ENCODE measurements around the gene GNAO1. TPM values are rescaled to one million over a fixed set of nuclear protein-coding genes. Genes with fewer than 3 reads are reported as not detected.

GNAO1 gene
- total and polyA plus RNA-seq, 2 experiments from 2014 or later: under 0.01 to 0.18 TPM

- no peaks in the 10 kb centered on the region for H3K27me3 ChIP-seq (replicated peaks; ENCODE audit: insufficient read depth)
- no peaks in the 10 kb centered on the region for H3K36me3 ChIP-seq (ENCODE audit: low read depth)
- peaks cover 12% of the 10 kb centered on the region; the same call in 1 of the 2 replicates for H3K4me1 ChIP-seq (ENCODE audit: insufficient read depth)
- H3K9ac ChIP-seq: no peak overlapping the region
- H3F3A ChIP-seq (ENCODE audit: insufficient read depth): no peaks in the 10 kb centered on the region
- no peaks in the 10 kb centered on the region for H3K9me3 ChIP-seq (ENCODE audit: low read depth)
- 81 to 84% methylated on average over 8 of the region's 8 CpGs for WGBS, 2 experiments (ENCODE audit: low coverage in 1 of 2, low lambda C conversion rate in 2 of 2, missing lambda C conversion rate in 2 of 2)
- DNase-seq: no peak
- no peak for TF ChIP-seq EZH2phosphoT487 (IDR thresholded peaks at IDR 0.05; ENCODE audit: insufficient read depth, low read depth)
- no peak for TF ChIP-seq EZH2 (IDR thresholded peaks at IDR 0.05; ENCODE audit: insufficient read depth, poor library complexity, severe bottlenecking)
- H3K79me2 ChIP-seq (ENCODE audit: insufficient read depth): no peaks in the 10 kb centered on the region
- no peak overlapping the region for H3K27ac ChIP-seq
- no peak overlapping the region for H3K4me3 ChIP-seq
- no peaks in the 10 kb centered on the region for H3K9me2 ChIP-seq (ENCODE audit: insufficient read depth)
- H2AFZ ChIP-seq: no peak overlapping the region
- in situ Hi-C loops (cut with MboI): no loop called here
- H3K4me2 ChIP-seq (ENCODE audit: unreplicated experiment): no peak overlapping the region
- H4K20me1 ChIP-seq (ENCODE audit: insufficient read depth): no peaks in the 10 kb centered on the region
Measured at GRCh38 chr16:56268799-56269198, 77.5 kb downstream of the GNAO1 start.

GRCh38 chr16:56269281-56269680, 78.0 kb downstream of the GNAO1 start:
- Histone ChIP-seq H3K9ac (no peak overlapping the region), H3K27me3 (replicated peaks; ENCODE audit: insufficient read depth) (no peaks in the 10 kb centered on the region; the same call in 1 of the 2 replicates), H3K4me1 (ENCODE audit: insufficient read depth) (peaks cover 12% of the 10 kb centered on the region; the same call in 1 of the 2 replicates), H3K4me3 (no peak overlapping the region), H3K9me3 (ENCODE audit: low read depth) (no peaks in the 10 kb centered on the region), H3K36me3 (ENCODE audit: low read depth) (no peaks in the 10 kb centered on the region), H3K27ac (no peak overlapping the region), H4K20me1 (ENCODE audit: insufficient read depth) (no peaks in the 10 kb centered on the region), H2AFZ (peak overlapping the region; percentile 38; the same call in 1 of the 2 replicates), H3K9me2 (ENCODE audit: insufficient read depth) (no peaks in the 10 kb centered on the region), H3K79me2 (ENCODE audit: insufficient read depth) (no peaks in the 10 kb centered on the region), H3K4me2 (ENCODE audit: unreplicated experiment) (no peak overlapping the region), H3F3A (ENCODE audit: insufficient read depth) (no peaks in the 10 kb centered on the region)
- in situ Hi-C loops (cut with MboI): no loop called here
- WGBS, 2 experiments (ENCODE audit: low coverage in 1 of 2, low lambda C conversion rate in 2 of 2, missing lambda C conversion rate in 2 of 2): 60 to 65% methylated on average over 13 of the region's 13 CpGs
- no peak for DNase-seq
- TF ChIP-seq EZH2phosphoT487 (IDR thresholded peaks at IDR 0.05; ENCODE audit: insufficient read depth, low read depth): no peak
- TF ChIP-seq EZH2 (IDR thresholded peaks at IDR 0.05; ENCODE audit: insufficient read depth, poor library complexity, severe bottlenecking): no peak

GRCh38 chr16:56269811-56270684, 78.8 kb downstream of the GNAO1 start:
- no peaks in the 10 kb centered on the region for H4K20me1 ChIP-seq (ENCODE audit: insufficient read depth)
- H3K79me2 ChIP-seq (ENCODE audit: insufficient read depth): no peaks in the 10 kb centered on the region
- no peaks in the 10 kb centered on the region; the same call in 1 of the 2 replicates for H3K27me3 ChIP-seq (replicated peaks; ENCODE audit: insufficient read depth)
- no peak overlapping the region for H3K4me3 ChIP-seq
- no peaks in the 10 kb centered on the region for H3K9me2 ChIP-seq (ENCODE audit: insufficient read depth)
- no peaks in the 10 kb centered on the region for H3K9me3 ChIP-seq (ENCODE audit: low read depth)
- H3K27ac ChIP-seq: no peak overlapping the region
- no peaks in the 10 kb centered on the region for H3F3A ChIP-seq (ENCODE audit: insufficient read depth)
- H3K4me2 ChIP-seq (ENCODE audit: unreplicated experiment): no peak overlapping the region
- H3K36me3 ChIP-seq (ENCODE audit: low read depth): no peaks in the 10 kb centered on the region
- no peak overlapping the region for H3K9ac ChIP-seq
- peak overlapping the region; percentile 38; the same call in 1 of the 2 replicates for H2AFZ ChIP-seq
- no peak for TF ChIP-seq EZH2 (IDR thresholded peaks at IDR 0.05; ENCODE audit: insufficient read depth, poor library complexity, severe bottlenecking)
- no peak for TF ChIP-seq EZH2phosphoT487 (IDR thresholded peaks at IDR 0.05; ENCODE audit: insufficient read depth, low read depth)
- 70 to 79% methylated on average over 7 of the region's 7 CpGs for WGBS, 2 experiments (ENCODE audit: low coverage in 1 of 2, low lambda C conversion rate in 2 of 2, missing lambda C conversion rate in 2 of 2)
- peak; percentile 67 for DNase-seq
- in situ Hi-C loops (cut with MboI): no loop called here
- peaks cover 12% of the 10 kb centered on the region; the same call in 1 of the 2 replicates for H3K4me1 ChIP-seq (ENCODE audit: insufficient read depth)

- H4K20me1 ChIP-seq (ENCODE audit: insufficient read depth): no peaks in the 10 kb centered on the region
- H3K9me3 ChIP-seq (ENCODE audit: low read depth): no peaks in the 10 kb centered on the region
- H3K9me2 ChIP-seq (ENCODE audit: insufficient read depth): no peaks in the 10 kb centered on the region
- peaks cover 12% of the 10 kb centered on the region; the same call in 1 of the 2 replicates for H3K4me1 ChIP-seq (ENCODE audit: insufficient read depth)
- H3K27ac ChIP-seq: no peak overlapping the region
- no peaks in the 10 kb centered on the region for H3K36me3 ChIP-seq (ENCODE audit: low read depth)
- no peak overlapping the region for H2AFZ ChIP-seq
- WGBS, 2 experiments (ENCODE audit: low coverage in 1 of 2, low lambda C conversion rate in 2 of 2, missing lambda C conversion rate in 2 of 2): 65 to 71% methylated on average over 3 of the region's 3 CpGs
- H3K4me3 ChIP-seq: no peak overlapping the region
- H3K27me3 ChIP-seq (replicated peaks; ENCODE audit: insufficient read depth): no peaks in the 10 kb centered on the region; the same call in 1 of the 2 replicates
- TF ChIP-seq EZH2 (IDR thresholded peaks at IDR 0.05; ENCODE audit: insufficient read depth, poor library complexity, severe bottlenecking) (no peak), EZH2phosphoT487 (IDR thresholded peaks at IDR 0.05; ENCODE audit: insufficient read depth, low read depth) (no peak)
- in situ Hi-C loops (cut with MboI): no loop called here
- H3K79me2 ChIP-seq (ENCODE audit: insufficient read depth): no peaks in the 10 kb centered on the region
- no peak for DNase-seq
- H3K4me2 ChIP-seq (ENCODE audit: unreplicated experiment): no peak overlapping the region
- no peaks in the 10 kb centered on the region for H3F3A ChIP-seq (ENCODE audit: insufficient read depth)
- no peak overlapping the region for H3K9ac ChIP-seq
Measured at GRCh38 chr16:56270828-56271227, 79.5 kb downstream of the GNAO1 start.
